K562 (cell line): ENCODE measurements around the gene HMGCL. TPM values are rescaled to one million over a fixed set of nuclear protein-coding genes. Genes with fewer than 3 reads are reported as not detected.
A peak's percentile ranks its signal among the peaks of the same experiment; 100 is the strongest.

Experiments used
- KLF1 ChIP-seq: fragments of 450-650 bp; IDR thresholded peaks from 2 replicates; pipeline ENCODE4 v1.6.1; 2016; ENCODE audit warnings: missing genetic modification characterization, missing compliant biosample characterization
- MAFK ChIP-seq: IDR thresholded peaks from 2 replicates; pipeline ENCODE4 v1.6.1; 2011; ENCODE audit warnings: low read length, improper control_type of control experiment
- REST ChIP-seq, 2 experiments: fragments of 450-650 bp; formaldehyde crosslinking in 1 of 2; IDR thresholded peaks; 2 replicates each; pipeline versions ENCODE4 v1.4.0 to v1.6.1; 2014 to 2020; ENCODE audit warnings: mild to moderate bottlenecking in 2 of 2, borderline replicate concordance in 1 of 2, low read depth in 1 of 2
- RNF2 ChIP-seq: sonication (generic); IDR thresholded peaks from 2 replicates; pipeline ENCODE4 v1.6.1; 2016
- RREB1 ChIP-seq: fragments of 250-450 bp; sonication (Bioruptor Pico); IDR thresholded peaks from 2 replicates; pipeline ENCODE4 v1.4.0; 2020
- TFAM ChIP-seq: fragments of 250-450 bp; sonication (Bioruptor Pico); conservative IDR thresholded peaks from 2 replicates; pipeline ENCODE4 v1.5.0; 2021; ENCODE audit warnings: mild to moderate bottlenecking, moderate library complexity
- ZC3H8 ChIP-seq: fragments of 450-650 bp; IDR thresholded peaks from 2 replicates; pipeline ENCODE4 v1.6.1; 2017
- ZNF431 ChIP-seq: sonication (generic); formaldehyde crosslinking; IDR thresholded peaks from 2 replicates; pipeline ENCODE4 v1.8.0; 2022; ENCODE audit warnings: mild to moderate bottlenecking, missing genetic modification reagents
- ZNF76 ChIP-seq: fragments of 250-450 bp; sonication (Bioruptor Pico); IDR thresholded peaks from 2 replicates; pipeline ENCODE4 v1.4.0; 2020; ENCODE audit warnings: mild to moderate bottlenecking, moderate library complexity, borderline replicate concordance
- polyA plus RNA-seq, 8 experiments: library from polyadenylated mRNA; depleted of rRNA in 4 of 8; stranded (reverse) in 5 of 8; unstranded in 3 of 8; fragments of >200 nt; fragmentation: Nextera tagmentation in 2 of 8; fragmentation: Illumina TruSeq in 1 of 8; extraction: Ambion mirVana in 2 of 8; extraction: Trizol in 1 of 8; gene quantifications; 2 replicates each; pipeline versions ENCODE4 v1.2.1 to v1.2.3, GENCODE V29; 2011 to 2014; ENCODE audit warnings: inconsistent platforms in 1 of 8, missing spikeins in 1 of 8
- total RNA-seq, 7 experiments: library from RNA; depleted of rRNA in 6 of 7; stranded (reverse); fragments of >200 nt in 6 of 7; fragmentation: Illumina TruSeq in 2 of 7; extraction: Trizol in 2 of 7; gene quantifications; 2 replicates each; pipeline versions ENCODE4 v1.2.1 to v1.2.3, GENCODE V29; 2011 to 2021; ENCODE audit warnings: low replicate concordance in 1 of 7
- TF ChIP-seq, protein P1 (sequence below), 2 experiments: IDR thresholded peaks; 2 replicates each; pipeline ENCODE4 v1.6.1; 2012; ENCODE audit warnings: improper control_type of control experiment in 2 of 2, low read depth in 2 of 2, low read length in 2 of 2, borderline replicate concordance in 1 of 2

HMGCL gene
- total and polyA plus RNA-seq, 9 of the 15 experiments (the other 6 are each of a cell fraction or from before 2014, with no cell fraction given) = 18.0 to 82.2 (median 24.2) TPM

DNA sequence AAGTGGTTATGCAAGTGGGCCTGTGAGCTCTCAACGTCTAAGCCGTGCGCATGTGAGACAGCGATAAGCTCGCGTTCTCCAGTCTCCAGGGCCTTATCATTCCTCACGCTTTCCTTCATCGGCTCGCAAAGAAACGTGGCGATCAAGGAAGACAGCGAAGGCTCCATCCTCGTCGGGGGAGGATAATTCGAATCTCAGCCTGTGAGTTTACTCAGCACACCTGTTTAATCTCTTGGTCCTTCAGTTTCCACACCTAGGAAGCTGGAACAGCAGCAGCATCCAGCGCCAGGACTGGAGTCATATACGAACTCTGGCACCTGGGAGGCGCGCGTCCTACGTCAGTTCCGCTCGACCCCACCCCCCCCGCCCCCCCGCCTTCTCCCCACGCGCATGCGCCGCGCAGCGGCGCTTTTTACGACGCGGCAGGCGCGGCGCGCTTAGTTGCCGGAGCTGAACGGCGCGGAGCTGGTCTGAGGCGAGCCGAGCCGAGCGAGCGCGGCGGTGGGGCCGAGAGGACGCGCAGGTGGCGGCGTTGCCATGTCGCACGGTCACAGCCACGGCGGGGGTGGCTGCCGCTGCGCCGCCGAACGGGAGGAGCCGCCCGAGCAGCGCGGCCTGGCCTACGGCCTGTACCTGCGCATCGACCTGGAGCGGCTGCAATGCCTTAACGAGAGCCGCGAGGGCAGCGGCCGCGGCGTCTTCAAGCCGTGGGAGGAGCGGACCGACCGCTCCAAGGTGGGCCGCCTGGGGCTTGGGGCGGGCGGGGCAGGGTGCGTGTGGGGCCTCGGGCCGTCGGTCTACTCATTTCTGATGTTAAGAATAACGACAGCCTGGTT is 47.0 kb downstream of the HMGCL start, which contains the start of gene PITHD1 (continued):
- no peak for TF ChIP-seq KLF1 (tag)
- TF ChIP-seq ZNF431 (CRISPR knock-in tag) = no peak; the same call in 1 of the 2 replicates
- no peak for TF ChIP-seq ZNF76 (CRISPR knock-in tag)
- TF ChIP-seq RNF2 = peak; percentile 94
- TF ChIP-seq TFAM (CRISPR knock-in tag) = no peak
- no peak for TF ChIP-seq MAFK
- peak; percentile 38 for TF ChIP-seq REST (IDR thresholded peaks at IDR 0.05; ENCODE audit: borderline replicate concordance)
- TF ChIP-seq REST (CRISPR knock-in tag; IDR thresholded peaks at IDR 0.05; ENCODE audit: low read depth) = no peak
- TF ChIP-seq, protein P1, sequence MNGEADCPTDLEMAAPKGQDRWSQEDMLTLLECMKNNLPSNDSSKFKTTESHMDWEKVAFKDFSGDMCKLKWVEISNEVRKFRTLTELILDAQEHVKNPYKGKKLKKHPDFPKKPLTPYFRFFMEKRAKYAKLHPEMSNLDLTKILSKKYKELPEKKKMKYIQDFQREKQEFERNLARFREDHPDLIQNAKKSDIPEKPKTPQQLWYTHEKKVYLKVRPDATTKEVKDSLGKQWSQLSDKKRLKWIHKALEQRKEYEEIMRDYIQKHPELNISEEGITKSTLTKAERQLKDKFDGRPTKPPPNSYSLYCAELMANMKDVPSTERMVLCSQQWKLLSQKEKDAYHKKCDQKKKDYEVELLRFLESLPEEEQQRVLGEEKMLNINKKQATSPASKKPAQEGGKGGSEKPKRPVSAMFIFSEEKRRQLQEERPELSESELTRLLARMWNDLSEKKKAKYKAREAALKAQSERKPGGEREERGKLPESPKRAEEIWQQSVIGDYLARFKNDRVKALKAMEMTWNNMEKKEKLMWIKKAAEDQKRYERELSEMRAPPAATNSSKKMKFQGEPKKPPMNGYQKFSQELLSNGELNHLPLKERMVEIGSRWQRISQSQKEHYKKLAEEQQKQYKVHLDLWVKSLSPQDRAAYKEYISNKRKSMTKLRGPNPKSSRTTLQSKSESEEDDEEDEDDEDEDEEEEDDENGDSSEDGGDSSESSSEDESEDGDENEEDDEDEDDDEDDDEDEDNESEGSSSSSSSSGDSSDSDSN (IDR thresholded peaks at IDR 0.05; ENCODE audit: borderline replicate concordance in 1 of 2, low read depth in 2 of 2, low read length in 2 of 2) = peak in 1 of 2 experiments; percentile 85; a peak in 2 of 4 replicates
- TF ChIP-seq ZC3H8 = no peak
- no peak for TF ChIP-seq RREB1 (CRISPR knock-in tag)
